ENCODE measurements around the gene MDN1. TPM values are rescaled to one million over a fixed set of nuclear protein-coding genes. Genes with fewer than 3 reads are reported as not detected.

Gene MDN1
- total RNA-seq, 4 donors from 2014 or later = 21.3 to 30.4 (median 24.1) TPM

DNA sequence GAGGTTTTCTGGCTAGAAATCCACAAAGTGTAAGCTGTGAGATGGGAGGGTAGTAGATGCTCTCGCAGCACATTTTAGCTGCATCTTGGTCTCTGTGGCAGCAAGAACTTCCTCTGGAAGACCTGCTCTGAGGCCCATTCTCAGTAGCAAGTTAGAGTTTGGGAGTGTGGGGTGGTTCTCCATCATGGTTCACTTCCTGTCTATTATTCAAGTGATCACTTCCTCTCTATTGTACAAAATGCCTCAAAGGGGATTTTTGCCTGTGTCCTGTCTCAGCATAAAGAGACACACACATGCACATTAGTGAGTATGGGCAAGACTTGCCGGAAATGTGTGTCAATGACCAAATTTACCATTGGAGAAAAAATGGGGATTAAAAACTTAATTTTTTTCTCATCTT lies 223.5 kb downstream of the MDN1 start:
- no peaks in the 10 kb centered on the region for H3K27me3 ChIP-seq
- H3K9me3 ChIP-seq = no peaks in the 10 kb centered on the region
- no peak for ATAC-seq
- no peak overlapping the region for H3K4me3 ChIP-seq
- H3K4me1 ChIP-seq = no peaks in the 10 kb centered on the region
- no peak overlapping the region for H3K27ac ChIP-seq
- WGBS, 2 donors (ENCODE audit: low coverage in 1 of 2) = 100% methylated on average over 2 of the region's 2 CpGs; no CpG with 5 or more reads in 1 of the 2 donors
- H3K36me3 ChIP-seq = no peaks in the 10 kb centered on the region
- TF ChIP-seq POLR2A (IDR thresholded peaks at IDR 0.05) = no peak
- no peak for TF ChIP-seq EP300 (IDR thresholded peaks at IDR 0.05)
- no peak for TF ChIP-seq POLR2AphosphoS5 (IDR thresholded peaks at IDR 0.05)
- TF ChIP-seq, protein P1, sequence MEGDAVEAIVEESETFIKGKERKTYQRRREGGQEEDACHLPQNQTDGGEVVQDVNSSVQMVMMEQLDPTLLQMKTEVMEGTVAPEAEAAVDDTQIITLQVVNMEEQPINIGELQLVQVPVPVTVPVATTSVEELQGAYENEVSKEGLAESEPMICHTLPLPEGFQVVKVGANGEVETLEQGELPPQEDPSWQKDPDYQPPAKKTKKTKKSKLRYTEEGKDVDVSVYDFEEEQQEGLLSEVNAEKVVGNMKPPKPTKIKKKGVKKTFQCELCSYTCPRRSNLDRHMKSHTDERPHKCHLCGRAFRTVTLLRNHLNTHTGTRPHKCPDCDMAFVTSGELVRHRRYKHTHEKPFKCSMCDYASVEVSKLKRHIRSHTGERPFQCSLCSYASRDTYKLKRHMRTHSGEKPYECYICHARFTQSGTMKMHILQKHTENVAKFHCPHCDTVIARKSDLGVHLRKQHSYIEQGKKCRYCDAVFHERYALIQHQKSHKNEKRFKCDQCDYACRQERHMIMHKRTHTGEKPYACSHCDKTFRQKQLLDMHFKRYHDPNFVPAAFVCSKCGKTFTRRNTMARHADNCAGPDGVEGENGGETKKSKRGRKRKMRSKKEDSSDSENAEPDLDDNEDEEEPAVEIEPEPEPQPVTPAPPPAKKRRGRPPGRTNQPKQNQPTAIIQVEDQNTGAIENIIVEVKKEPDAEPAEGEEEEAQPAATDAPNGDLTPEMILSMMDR (IDR thresholded peaks at IDR 0.05) = no peak

Small RNA genes within 50 kb of the gene (small RNA-seq; reads per million reads assigned to genes)
- 0 reads per million in 4 donors for gene DNAJC19P6
- 0 reads per million in 4 donors for gene RF00019

Other genes with a start within 250 kb of the MDN1 start
- gene LYRM2, start 181.0 kb downstream of the MDN1 start, total RNA-seq = 10 to 100 TPM; 18.3 to 33.4 (median 21.9) TPM
- 10 to 100 TPM; 14.1 to 26.6 (median 20.4) TPM for gene CASP8AP2, start 10.1 kb upstream of the MDN1 start, total RNA-seq
- gene GJA10, start 74.7 kb upstream of the MDN1 start, total RNA-seq = not detected

All from gastroesophageal sphincter (tissue), 4 donors.